ENCODE measurements around the gene CD53. TPM values are rescaled to one million over a fixed set of nuclear protein-coding genes. Genes with fewer than 3 reads are reported as not detected.

CD53 gene
- total RNA-seq, 1 experiment from 2014 or later: 0.49 TPM

DNA sequence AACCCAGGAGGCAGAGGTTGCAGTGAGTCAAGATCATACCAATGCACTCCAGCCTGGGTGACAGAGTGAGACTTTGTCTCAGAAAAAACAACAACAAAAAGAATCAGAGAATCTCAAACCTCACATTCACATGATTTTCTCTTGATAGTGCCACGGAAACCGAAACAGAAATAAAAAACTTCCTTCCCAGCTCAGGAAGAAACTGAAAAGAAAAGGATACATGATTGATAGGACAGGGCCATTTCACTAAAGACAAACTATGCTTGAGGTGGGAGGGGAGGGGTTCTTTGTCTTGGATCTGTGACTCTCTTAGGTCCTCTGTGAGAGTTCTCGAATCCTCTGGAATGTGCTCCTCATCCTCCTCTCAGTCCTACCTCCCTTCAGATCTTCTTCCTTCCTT, 19.8 kb upstream of the CD53 start:
- TF ChIP-seq REST (IDR thresholded peaks at IDR 0.05; ENCODE audit: insufficient read depth in 1 of 2, low read depth in 2 of 2, low read length in 1 of 2) (no peak), TCF7L2 (IDR thresholded peaks at IDR 0.05; ENCODE audit: low read depth, low read length) (no peak), CTCF (IDR thresholded peaks at IDR 0.05) (no peak), SIN3A (IDR thresholded peaks at IDR 0.05; ENCODE audit: borderline replicate concordance, insufficient read depth, low read depth, low read length) (no peak), POLR2AphosphoS5 (IDR thresholded peaks at IDR 0.05; ENCODE audit: low read depth, low read length) (no peak)
- Histone ChIP-seq H3K27me3 (ENCODE audit: control insufficient read depth, insufficient read depth, low read length) (peaks cover 2% of the 10 kb centered on the region; the same call in 1 of the 2 replicates), H3K27ac (ENCODE audit: low read length) (no peak overlapping the region), H3K36me3 (ENCODE audit: control insufficient read depth, insufficient read depth, low read length) (no peaks in the 10 kb centered on the region), H3K4me1 (ENCODE audit: control insufficient read depth, insufficient read depth, low read length) (no peaks in the 10 kb centered on the region), H3K4me3 (ENCODE audit: low read depth in 2 of 2, low read length in 2 of 2) (no peak overlapping the region), H3K9me3 (ENCODE audit: control insufficient read depth, insufficient read depth, low read depth, low read length) (no peaks in the 10 kb centered on the region)
- intact Hi-C loops (cut with micrococcal nuclease; ENCODE audit: unreplicated experiment): no loop called here
- no TSS peak for BruUV-seq (replicated peaks)
- CTCF ChIA-PET: no interaction called here
- DNase-seq (ENCODE audit: low read depth, low spot score) (no peak), ATAC-seq (no peak)
- in situ Hi-C loops (cut with HindIII; ENCODE audit: low pct_unique_long_range_greater_than_20kb, low sequenced_read_pairs): no loop called here
- POLR2A ChIA-PET: no interaction called here

- no peak overlapping the region for H3K27ac ChIP-seq (ENCODE audit: low read length)
- no peaks in the 10 kb centered on the region for H3K9me3 ChIP-seq (ENCODE audit: control insufficient read depth, insufficient read depth, low read depth, low read length)
- no peak for TF ChIP-seq TCF7L2 (IDR thresholded peaks at IDR 0.05; ENCODE audit: low read depth, low read length)
- no peak for TF ChIP-seq CTCF (IDR thresholded peaks at IDR 0.05)
- no peak for TF ChIP-seq SIN3A (IDR thresholded peaks at IDR 0.05; ENCODE audit: borderline replicate concordance, insufficient read depth, low read depth, low read length)
- no peak for TF ChIP-seq REST (IDR thresholded peaks at IDR 0.05; ENCODE audit: insufficient read depth in 1 of 2, low read depth in 2 of 2, low read length in 1 of 2)
- no peak for TF ChIP-seq POLR2AphosphoS5 (IDR thresholded peaks at IDR 0.05; ENCODE audit: low read depth, low read length)
- ChIA-PET POLR2A (no interaction called here), CTCF (no interaction called here)
- BruUV-seq (replicated peaks): no TSS peak
- H3K36me3 ChIP-seq (ENCODE audit: control insufficient read depth, insufficient read depth, low read length): no peaks in the 10 kb centered on the region
- H3K4me1 ChIP-seq (ENCODE audit: control insufficient read depth, insufficient read depth, low read length): no peaks in the 10 kb centered on the region
- H3K4me3 ChIP-seq (ENCODE audit: low read depth in 2 of 2, low read length in 2 of 2): no peak overlapping the region
- no peak for DNase-seq (ENCODE audit: low read depth, low spot score)
- no peaks in the 10 kb centered on the region; the same call in 1 of the 2 replicates for H3K27me3 ChIP-seq (ENCODE audit: control insufficient read depth, insufficient read depth, low read length)
- in situ Hi-C loops (cut with HindIII; ENCODE audit: low pct_unique_long_range_greater_than_20kb, low sequenced_read_pairs): no loop called here
- intact Hi-C loops (cut with micrococcal nuclease; ENCODE audit: unreplicated experiment): no loop called here
- no peak for ATAC-seq
These were observed 16.5 kb upstream of the CD53 start for GRCh38 chr1:110856410-110856809.
